Activated CD4-positive, alpha-beta T cell treated with anti-CD3 and anti-CD28 coated beads for 4 hours (primary cell): ENCODE results near the gene PARVG.

ENCODE experiments used
- DNase-seq, 2 donors: peaks; one replicate each; pipeline ENCODE4 v3.0.0-alpha.2; 2020

Gene PARVG, protein sequence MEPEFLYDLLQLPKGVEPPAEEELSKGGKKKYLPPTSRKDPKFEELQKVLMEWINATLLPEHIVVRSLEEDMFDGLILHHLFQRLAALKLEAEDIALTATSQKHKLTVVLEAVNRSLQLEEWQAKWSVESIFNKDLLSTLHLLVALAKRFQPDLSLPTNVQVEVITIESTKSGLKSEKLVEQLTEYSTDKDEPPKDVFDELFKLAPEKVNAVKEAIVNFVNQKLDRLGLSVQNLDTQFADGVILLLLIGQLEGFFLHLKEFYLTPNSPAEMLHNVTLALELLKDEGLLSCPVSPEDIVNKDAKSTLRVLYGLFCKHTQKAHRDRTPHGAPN

GRCh38 chr22:44180706-44181032 lies at the start of gene PARVG:
Gene PARVG, plus strand, starts transcription at chr22:44180925. Its CDS starts 2,405 bp downstream, at chr22:44183330.
- DNase-seq: peak; percentile 26 to 31

GRCh38 chr22:44131412-44131811 lies 49.3 kb upstream of the PARVG start:
- DNase-seq: no peak

DNA sequence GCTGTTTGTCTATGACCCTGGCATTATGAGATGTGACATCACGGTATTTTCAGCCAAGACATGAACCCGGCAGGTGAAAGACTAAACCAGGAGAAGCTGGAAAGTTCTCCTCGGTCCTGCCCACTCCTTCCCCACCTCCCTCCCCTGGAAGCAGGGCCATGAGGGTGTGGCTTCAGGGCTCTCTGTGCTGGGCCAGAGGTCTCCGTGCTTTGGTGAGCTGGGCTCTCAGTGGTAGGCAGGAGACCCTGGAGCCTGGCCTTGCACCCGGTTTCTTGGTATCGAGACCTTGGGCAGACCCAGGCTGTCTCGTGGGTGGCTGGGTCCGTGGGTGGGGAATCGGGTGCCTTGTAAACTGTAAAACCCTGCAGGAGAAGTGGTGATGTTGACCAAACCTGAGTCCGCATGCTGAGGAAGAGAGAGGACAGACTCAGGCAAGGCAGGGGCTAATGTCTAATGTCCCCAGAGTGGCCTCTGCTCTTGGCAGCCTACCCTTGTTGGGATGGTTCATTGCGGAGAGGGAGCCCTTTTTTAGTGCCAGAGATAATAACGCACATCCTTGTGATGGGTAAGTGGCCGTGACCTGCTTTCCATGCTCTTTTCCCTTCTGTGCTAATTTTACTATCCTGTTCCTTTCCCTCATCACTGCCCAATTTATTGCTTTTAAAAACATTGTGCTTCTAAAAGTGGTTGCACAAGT lies 48.6 kb upstream of the PARVG start:
- no peak for DNase-seq

DNA sequence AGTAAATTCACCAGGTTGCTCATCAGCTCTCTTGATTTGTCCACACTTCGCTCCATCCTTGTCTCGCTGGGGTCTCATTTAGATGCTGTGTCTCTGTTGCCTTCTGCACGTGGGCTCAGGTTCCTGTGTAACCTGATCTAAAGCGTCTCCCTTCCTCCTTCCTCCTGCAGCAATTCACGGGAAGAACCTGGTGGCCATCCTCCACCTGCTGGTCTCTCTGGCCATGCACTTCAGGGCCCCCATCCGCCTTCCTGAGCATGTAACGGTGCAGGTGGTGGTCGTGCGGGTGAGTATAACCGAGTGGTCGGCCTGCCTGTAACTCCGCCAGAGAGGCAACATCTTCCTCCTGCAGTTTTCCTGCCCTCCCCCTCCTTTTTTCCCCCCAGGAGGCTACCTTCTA lies 48.0 kb upstream of the PARVG start:
- no peak for DNase-seq

- no peak for DNase-seq
Observed at GRCh38 chr22:44133161-44133560, 47.6 kb upstream of the PARVG start.

DNA sequence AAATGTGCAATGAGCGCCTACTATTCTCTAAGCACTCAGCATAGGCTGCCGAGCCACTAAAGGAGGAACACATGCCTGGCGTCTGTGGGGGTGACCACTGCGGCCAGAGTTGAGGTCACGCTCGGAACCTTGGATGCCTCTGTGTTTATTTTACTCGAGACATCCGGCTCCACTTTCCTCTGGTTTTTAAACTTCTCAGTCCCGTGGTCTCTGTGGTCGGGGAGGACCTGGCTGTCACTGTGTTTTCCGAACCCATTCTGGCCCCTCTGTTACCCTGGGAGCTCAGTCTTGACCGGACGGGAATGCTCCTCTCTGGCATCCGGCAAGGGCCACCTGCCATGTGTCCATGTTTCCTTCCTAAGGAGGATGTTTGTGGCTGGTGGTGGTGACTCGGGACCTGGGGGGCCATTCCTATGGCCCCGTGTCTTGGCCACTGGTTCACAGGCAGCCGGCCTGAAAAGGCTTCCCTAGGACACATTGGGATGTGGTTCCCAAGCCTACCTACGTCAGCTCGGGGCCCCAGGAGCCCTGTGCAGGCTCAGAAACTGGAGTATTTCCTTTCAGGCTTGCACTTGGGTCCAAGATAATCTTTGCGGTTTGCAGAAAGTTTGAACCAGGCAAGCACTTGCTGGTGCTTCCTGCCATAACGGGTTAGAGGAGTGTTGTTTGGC lies 46.7 kb upstream of the PARVG start:
- no peak for DNase-seq

DNA sequence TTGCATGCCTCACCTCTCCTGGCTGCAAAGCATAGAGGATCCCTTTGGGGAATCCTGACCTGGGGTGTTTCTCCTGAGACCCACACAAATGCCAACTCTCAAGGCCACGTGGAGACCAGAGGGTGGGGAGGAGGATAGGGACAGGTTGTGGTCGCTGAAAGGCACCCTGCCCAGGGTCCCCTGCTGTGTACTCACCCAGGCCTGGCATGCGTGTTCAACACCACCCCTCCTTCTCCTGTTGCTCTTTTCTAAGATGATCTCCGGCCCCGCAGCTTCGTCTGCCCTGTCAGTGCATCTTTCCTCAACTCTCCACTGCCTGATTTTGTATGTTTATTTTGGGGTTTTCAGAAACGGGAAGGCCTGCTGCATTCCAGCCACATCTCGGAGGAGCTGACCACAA lies 44.6 kb upstream of the PARVG start:
- no peak for DNase-seq

DNA sequence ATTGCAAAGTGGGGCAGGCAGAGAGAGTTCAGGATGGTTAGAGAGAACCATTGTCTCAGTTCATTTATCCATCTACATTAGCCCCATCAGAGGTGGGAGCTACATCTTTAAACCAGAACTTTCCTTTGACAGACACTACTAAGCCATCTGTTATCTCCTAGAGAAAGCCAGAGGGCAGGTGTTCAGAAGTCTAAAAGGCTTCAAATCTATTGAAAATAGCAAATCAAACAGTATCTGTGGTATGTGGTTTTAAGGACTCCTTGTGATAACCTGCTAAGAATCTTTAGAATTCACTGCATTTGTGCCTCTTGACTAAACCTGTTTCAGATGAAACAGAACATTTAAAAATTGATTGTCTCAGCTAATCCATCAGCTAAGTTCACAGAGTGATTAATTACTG lies 43.9 kb upstream of the PARVG start:
- no peak for DNase-seq

- no peak for DNase-seq
Observed at GRCh38 chr22:44137415-44137814, 43.3 kb upstream of the PARVG start.

- DNase-seq: no peak
Observed at GRCh38 chr22:44139773-44140172, 41.0 kb upstream of the PARVG start.

GRCh38 chr22:44142421-44143104 lies 38.2 kb upstream of the PARVG start:
- no peak for DNase-seq

DNA sequence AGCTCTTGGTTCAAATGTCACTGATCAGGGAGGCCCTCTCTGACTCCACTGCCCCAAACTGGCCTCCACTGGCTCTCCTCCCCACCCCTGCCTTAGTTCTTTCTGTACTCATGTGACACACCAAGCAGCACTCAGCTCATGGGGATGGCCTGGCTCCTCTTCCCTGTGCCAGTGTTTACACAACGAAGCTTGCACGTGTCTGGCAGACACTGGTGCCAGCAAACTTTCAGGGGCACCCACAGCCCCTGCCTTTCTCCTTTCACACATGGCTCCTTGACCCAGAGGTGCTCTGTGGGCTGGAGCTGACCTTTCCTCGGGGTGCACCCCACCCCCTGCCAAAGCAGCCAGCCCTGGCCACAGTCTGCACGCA lies 37.6 kb upstream of the PARVG start:
- DNase-seq: no peak

GRCh38 chr22:44143579-44143978 lies 37.1 kb upstream of the PARVG start:
- DNase-seq: no peak

DNA sequence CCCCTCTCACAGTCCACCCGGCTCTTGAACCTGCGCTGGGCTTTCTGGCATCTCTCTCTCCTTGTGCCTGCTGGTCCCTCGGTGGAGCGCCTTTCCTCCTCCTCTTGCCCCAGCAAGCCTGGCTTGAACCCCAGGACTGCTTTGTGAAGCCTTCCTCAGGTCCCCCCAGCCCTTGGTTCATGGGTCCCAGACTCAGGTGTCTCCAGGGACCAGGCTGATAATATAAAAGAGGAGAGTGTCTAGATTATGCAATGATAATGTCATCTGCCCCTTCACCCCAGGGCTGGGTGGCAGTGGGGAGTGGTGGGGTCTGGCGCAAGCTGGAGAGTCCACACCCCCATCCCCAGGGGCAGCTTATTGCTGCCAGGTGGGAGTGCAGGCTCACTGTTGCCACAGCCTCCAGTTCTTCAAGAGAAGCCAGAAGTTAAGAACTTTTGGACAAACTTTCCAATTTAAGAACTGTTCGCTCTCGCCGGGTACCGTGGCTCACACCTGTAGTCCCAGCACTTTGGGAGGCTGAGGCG lies 36.6 kb upstream of the PARVG start:
- no peak for DNase-seq

GRCh38 chr22:44145544-44145943 lies 35.2 kb upstream of the PARVG start:
- DNase-seq: no peak

DNA sequence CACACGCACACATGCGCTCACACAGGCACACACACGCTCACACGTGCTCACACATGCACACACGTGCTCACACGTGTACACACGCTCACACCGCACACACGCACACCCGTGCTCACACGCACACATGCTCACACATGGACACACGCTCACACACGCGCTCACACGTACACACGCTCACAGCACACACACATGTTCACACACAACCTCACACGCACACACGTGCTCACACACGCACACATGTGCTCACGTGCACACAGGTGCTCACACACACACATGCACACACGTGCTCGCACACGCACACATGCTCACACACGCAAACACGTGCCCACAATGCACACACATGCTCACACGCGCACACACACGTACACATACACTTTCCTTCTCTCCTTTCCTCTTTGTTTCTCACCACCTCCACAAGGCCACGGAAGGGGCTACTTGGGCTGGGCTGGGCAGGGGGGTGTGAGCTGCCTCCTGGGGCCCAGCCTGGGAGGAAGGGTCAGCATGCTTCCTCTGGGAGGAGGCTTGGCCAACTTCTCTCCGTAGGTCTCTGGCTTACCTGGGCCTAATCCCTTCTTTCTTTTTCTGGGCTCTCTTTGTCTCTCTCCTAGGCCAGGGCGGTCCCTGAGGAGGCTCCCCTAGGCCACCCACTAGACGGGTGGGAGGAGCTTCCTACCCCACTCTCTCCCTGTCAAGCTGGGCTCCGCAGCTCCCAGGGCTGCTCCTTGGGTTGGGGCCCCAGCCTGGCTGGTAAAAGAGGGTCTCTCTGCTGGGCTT lies 34.5 kb upstream of the PARVG start:
- DNase-seq: no peak

DNA sequence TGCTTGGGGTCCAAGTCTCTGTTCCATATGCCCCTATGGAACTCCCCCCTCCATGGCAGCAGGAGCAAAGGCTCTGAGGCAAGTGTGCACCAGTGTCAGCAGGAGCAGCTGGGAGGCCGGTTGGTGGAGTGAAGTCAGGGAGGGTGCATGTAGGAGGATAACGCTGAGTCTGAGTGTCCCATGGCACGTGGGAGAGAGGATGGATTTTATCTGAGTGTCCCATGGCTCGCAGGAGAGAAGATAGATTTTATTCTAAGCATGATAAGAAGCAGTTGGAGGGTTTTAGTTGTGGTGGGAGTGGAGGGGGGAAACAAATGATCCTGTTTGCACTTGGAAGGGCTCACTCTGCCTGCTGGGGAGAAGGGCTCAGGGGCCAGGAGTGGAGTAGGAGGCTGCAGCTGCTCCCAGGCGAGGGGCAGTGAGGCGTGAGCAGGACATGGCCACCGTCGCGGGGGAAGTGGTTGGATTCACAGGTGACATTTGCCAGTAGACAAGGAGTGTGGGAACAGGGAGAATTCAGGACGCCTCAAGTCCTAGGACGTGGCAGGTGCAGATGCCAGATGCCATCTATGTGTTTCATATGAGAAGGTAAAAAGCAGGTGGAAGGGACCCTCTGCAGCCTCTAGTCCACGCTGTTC lies 33.6 kb upstream of the PARVG start:
- DNase-seq: no peak

GRCh38 chr22:44147821-44148574 lies 32.7 kb upstream of the PARVG start:
- no peak for DNase-seq

DNA sequence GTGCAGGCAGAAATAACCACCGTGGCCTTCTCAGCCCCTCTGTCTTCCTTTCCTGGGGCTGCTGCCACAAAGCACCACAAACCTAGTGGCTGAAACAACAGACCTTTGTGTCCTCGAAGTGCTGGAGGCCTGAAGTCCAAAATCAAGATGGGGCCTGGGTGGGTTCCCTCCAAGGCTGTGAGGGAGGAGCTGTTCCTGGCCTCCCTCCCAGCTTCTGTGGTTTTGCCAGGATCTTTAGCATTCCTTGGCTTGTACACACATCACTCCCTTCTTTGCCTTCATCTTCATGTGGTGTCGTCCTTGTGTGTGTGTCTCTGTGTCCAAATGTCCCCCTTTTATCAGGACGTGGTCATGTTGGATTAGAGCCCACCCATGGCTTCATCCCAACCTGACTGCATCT lies 29.0 kb upstream of the PARVG start:
- no peak for DNase-seq

GRCh38 chr22:44153710-44154109 lies 27.0 kb upstream of the PARVG start:
- no peak for DNase-seq

- DNase-seq: peak in 1 of 2 donors; percentile 7
Observed at GRCh38 chr22:44154436-44154942, 26.2 kb upstream of the PARVG start.
